SK-N-SH (cell line): Measurements from ENCODE around the gene OTOG. TPM values are rescaled to one million over a fixed set of nuclear protein-coding genes. Genes with fewer than 3 reads are reported as not detected.

Source experiments
- CTCF ChIA-PET: fragments of 300-600, 350-600 bp; formaldehyde crosslinking; extraction: SDS; loops from one replicate; lab custom pipeline; 2021; lab: Yijun Ruan, JAX
- POLR2A ChIA-PET: fragments of 350-600 bp; sonication (Branson Sonifier 250); formaldehyde crosslinking; extraction: SDS; loops from one replicate; lab custom pipeline; 2020; ENCODE audit warnings: antibody characterized with exemption, inconsistent platforms; lab: Yijun Ruan, JAX
- DNase-seq: peaks from one replicate; pipeline ENCODE4 v3.0.0; 2012
- H2AFZ ChIP-seq: fragments of 200-600 bp; sonication (generic); 2 replicates; pipeline ENCODE4 v1.8.1; 2016; ENCODE audit warnings: antibody characterized with exemption, mild to moderate bottlenecking, low read depth
- H3F3A ChIP-seq: fragments of 200-600 bp; sonication (generic); replicated peaks from 2 replicates; pipeline ENCODE3; 2016; ENCODE audit warnings: antibody characterized with exemption, mild to moderate bottlenecking; ENCODE audit not compliant: insufficient read depth
- H3K27ac ChIP-seq, 2 experiments: fragments of 200-500 bp in 1 of 2; fragments of 200-600 bp in 1 of 2; sonication (Bioruptor generic) in 1 of 2; sonication (generic), shearing (Covaris generic) in 1 of 2; 2 replicates each; pipeline versions ENCODE4 v1.5.1 to v1.6.1; 2014 to 2016; ENCODE audit warnings: low read depth in 2 of 2, inconsistent platforms in 1 of 2, low read length in 1 of 2, mild to moderate bottlenecking in 1 of 2, mixed read lengths in 1 of 2
- H3K27me3 ChIP-seq: fragments of 200-600 bp; sonication (generic), shearing (Covaris generic); 2 replicates; pipeline ENCODE4 v1.6.1; 2016; ENCODE audit warnings: mixed run types; ENCODE audit not compliant: insufficient read depth
- H3K36me3 ChIP-seq, 2 experiments: fragments of 200-500 bp in 1 of 2; fragments of 200-600 bp in 1 of 2; sonication (Bioruptor generic) in 1 of 2; sonication (generic) in 1 of 2; replicated peaks in 1 of 2; 2 replicates each; pipeline versions ENCODE3 to v1.5.1; 2014 to 2016; ENCODE audit warnings: low read length in 1 of 2, mild to moderate bottlenecking in 1 of 2; ENCODE audit not compliant: insufficient read depth in 2 of 2, control insufficient read depth in 1 of 2
- H3K4me1 ChIP-seq, 2 experiments: fragments of 200-500 bp in 1 of 2; fragments of 200-600 bp in 1 of 2; sonication (Bioruptor generic) in 1 of 2; sonication (generic), shearing (Covaris generic) in 1 of 2; 2 replicates each; pipeline versions ENCODE4 v1.5.1 to v1.6.1; 2014 to 2016; ENCODE audit warnings: low read depth in 1 of 2, low read length in 1 of 2, mixed run types in 1 of 2; ENCODE audit not compliant: insufficient read depth in 2 of 2, control insufficient read depth in 1 of 2
- H3K4me2 ChIP-seq: fragments of 200-600 bp; sonication (generic), shearing (Covaris generic); 2 replicates; pipeline ENCODE4 v1.6.1; 2017; ENCODE audit warnings: mixed run types
- H3K4me3 ChIP-seq, 2 experiments: fragments of 200-500 bp in 1 of 2; fragments of 200-600 bp in 1 of 2; sonication (Bioruptor generic) in 1 of 2; sonication (generic), shearing (Covaris generic) in 1 of 2; 2 replicates each; pipeline versions ENCODE4 v1.5.1 to v1.8.1; 2014 to 2016; ENCODE audit warnings: low read depth in 2 of 2, inconsistent platforms in 1 of 2, low read length in 1 of 2, mild to moderate bottlenecking in 1 of 2, mixed read lengths in 1 of 2, moderate library complexity in 1 of 2
- H3K79me2 ChIP-seq: fragments of 200-600 bp; sonication (generic); 2 replicates; pipeline ENCODE4 v1.8.1; 2017; ENCODE audit warnings: mild to moderate bottlenecking; ENCODE audit not compliant: insufficient read depth
- H3K9ac ChIP-seq: fragments of 200-600 bp; sonication (generic); 2 replicates; pipeline ENCODE4 v1.6.1; 2017; ENCODE audit warnings: mixed run types
- H3K9me2 ChIP-seq: fragments of 200-600 bp; sonication (generic); 2 replicates; pipeline ENCODE4 v1.6.1; 2017; ENCODE audit warnings: mixed run types
- H3K9me3 ChIP-seq: fragments of 200-600 bp; sonication (generic); 2 replicates; pipeline ENCODE4 v1.6.1; 2017; ENCODE audit warnings: mixed run types, mild to moderate bottlenecking, moderate library complexity
- H4K20me1 ChIP-seq: fragments of 200-600 bp; sonication (generic); 2 replicates; pipeline ENCODE4 v1.6.1; 2017; ENCODE audit warnings: mild to moderate bottlenecking, mixed run types; ENCODE audit not compliant: insufficient read depth
- ELF1 ChIP-seq: IDR thresholded peaks from 2 replicates; pipeline ENCODE4 v1.4.0; 2012
- EZH2phosphoT487 ChIP-seq: fragments of 200-600 bp; sonication (generic); IDR thresholded peaks from 2 replicates; pipeline ENCODE4 v1.6.1; 2017; ENCODE audit warnings: low read depth, mixed run types, mild to moderate bottlenecking, antibody characterized with exemption, moderate library complexity, borderline replicate concordance
- FOXJ3 ChIP-seq: sonication (generic); formaldehyde crosslinking; IDR thresholded peaks from 2 replicates; pipeline ENCODE4 v1.5.1; 2020; ENCODE audit warnings: mild to moderate bottlenecking, missing genetic modification reagents
- FOXM1 ChIP-seq: IDR thresholded peaks from 2 replicates; pipeline ENCODE4 v1.4.0; 2012; ENCODE audit warnings: low read depth, mild to moderate bottlenecking
- GATA2 ChIP-seq: sonication (generic); formaldehyde crosslinking; IDR thresholded peaks from 2 replicates; pipeline ENCODE4 v1.5.0; 2020; ENCODE audit warnings: mild to moderate bottlenecking, missing genetic modification reagents
- MEF2A ChIP-seq: IDR thresholded peaks from 2 replicates; pipeline ENCODE4 v1.4.0; 2012; ENCODE audit warnings: low read depth, borderline replicate concordance
- PBX3 ChIP-seq: IDR thresholded peaks from 2 replicates; pipeline ENCODE4; 2012
- RFX5 ChIP-seq: IDR thresholded peaks from 2 replicates; pipeline ENCODE4 v1.6.1; 2012; ENCODE audit warnings: mild to moderate bottlenecking, improper control_type of control experiment, low read length
- RXRA ChIP-seq: IDR thresholded peaks from 2 replicates; pipeline ENCODE4 v1.4.0; 2012; ENCODE audit warnings: low read depth, mild to moderate bottlenecking, borderline replicate concordance
- TCF12 ChIP-seq: IDR thresholded peaks from 2 replicates; pipeline ENCODE4 v1.4.0; 2012
- TEAD4 ChIP-seq: IDR thresholded peaks from 2 replicates; pipeline ENCODE4 v1.4.0; 2012; ENCODE audit warnings: mild to moderate bottlenecking, borderline replicate concordance; ENCODE audit not compliant: insufficient read depth
- YY1 ChIP-seq: IDR thresholded peaks from 2 replicates; pipeline ENCODE4 v1.4.0; 2012; ENCODE audit warnings: low read depth, mild to moderate bottlenecking
- WGBS: methylation state at CpG from one replicate; pipeline ENCODE4 v1.1.6; 2017; ENCODE audit warnings: low lambda C conversion rate; 5-methylcytosine and 5-hydroxymethylcytosine counted together
- polyA plus RNA-seq, 3 experiments: library from polyadenylated mRNA; depleted of rRNA; stranded (reverse); fragments of >200 nt; gene quantifications; 2 replicates each; pipeline ENCODE4 v1.2.3, GENCODE V29; 2012
- TF ChIP-seq, protein P1 (sequence below): fragments of 150-350 bp; IDR thresholded peaks from 2 replicates; pipeline ENCODE4 v1.6.1; 2016; ENCODE audit warnings: mild to moderate bottlenecking, low read depth, low read length
- TF ChIP-seq, protein P2 (sequence below): IDR thresholded peaks from 2 replicates; pipeline ENCODE4 v1.4.0; 2012; ENCODE audit warnings: low read depth, borderline replicate concordance
- TF ChIP-seq, protein P3 (sequence below): IDR thresholded peaks from 2 replicates; pipeline ENCODE4 v1.4.0; 2012; ENCODE audit warnings: low read depth, borderline replicate concordance

Gene OTOG
- polyA plus RNA-seq, 1 of the 3 experiments (the other 2 are of a cell fraction): not detected

GRCh38 chr11:17573526-17573925, 26.5 kb downstream of the OTOG start:
- TF ChIP-seq MEF2A (no peak), YY1 (no peak)
- TF ChIP-seq, protein P1, sequence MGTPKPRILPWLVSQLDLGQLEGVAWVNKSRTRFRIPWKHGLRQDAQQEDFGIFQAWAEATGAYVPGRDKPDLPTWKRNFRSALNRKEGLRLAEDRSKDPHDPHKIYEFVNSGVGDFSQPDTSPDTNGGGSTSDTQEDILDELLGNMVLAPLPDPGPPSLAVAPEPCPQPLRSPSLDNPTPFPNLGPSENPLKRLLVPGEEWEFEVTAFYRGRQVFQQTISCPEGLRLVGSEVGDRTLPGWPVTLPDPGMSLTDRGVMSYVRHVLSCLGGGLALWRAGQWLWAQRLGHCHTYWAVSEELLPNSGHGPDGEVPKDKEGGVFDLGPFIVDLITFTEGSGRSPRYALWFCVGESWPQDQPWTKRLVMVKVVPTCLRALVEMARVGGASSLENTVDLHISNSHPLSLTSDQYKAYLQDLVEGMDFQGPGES: no peak
- Histone ChIP-seq H3K79me2 (no peaks in the 10 kb centered on the region), H3K27me3 (no peaks in the 10 kb centered on the region), H3K27ac (no peak overlapping the region), H3K36me3 (no peaks in the 10 kb centered on the region), H3K4me2 (no peak overlapping the region), H3F3A (no peaks in the 10 kb centered on the region), H3K9me2 (no peaks in the 10 kb centered on the region), H3K4me1 (no peaks in the 10 kb centered on the region), H3K9ac (no peak overlapping the region), H2AFZ (no peak overlapping the region), H3K4me3 (no peak overlapping the region), H3K9me3 (no peaks in the 10 kb centered on the region), H4K20me1 (no peaks in the 10 kb centered on the region)
- WGBS: 47% methylated on average over 3 of the region's 3 CpGs
- ChIA-PET CTCF (interaction anchor here (1.2 kb wide), 1 partner anchor 9 kb away, joined by 6 read pairs; no protein-coding TSS in a partner anchor), POLR2A (no interaction called here)
- no peak for DNase-seq

GRCh38 chr11:17574141-17575091, 27.4 kb downstream of the OTOG start:
- Histone ChIP-seq H2AFZ (no peak overlapping the region), H3K4me3 (no peak overlapping the region), H3K36me3 (no peaks in the 10 kb centered on the region), H3K9me2 (no peaks in the 10 kb centered on the region), H4K20me1 (no peaks in the 10 kb centered on the region), H3F3A (no peaks in the 10 kb centered on the region), H3K9ac (no peak overlapping the region), H3K4me1 (no peaks in the 10 kb centered on the region), H3K4me2 (no peak overlapping the region), H3K9me3 (no peaks in the 10 kb centered on the region), H3K27me3 (no peaks in the 10 kb centered on the region), H3K79me2 (no peaks in the 10 kb centered on the region), H3K27ac (no peak overlapping the region)
- WGBS: 72% methylated on average over 4 of the region's 9 CpGs
- POLR2A ChIA-PET: no interaction called here
- CTCF ChIA-PET: interaction anchor here (0.9 to 1.2 kb wide), 2 partner anchors 8 to 46 kb away, joined by 3 to 6 read pairs; no protein-coding TSS in a partner anchor
- DNase-seq: no peak
- TF ChIP-seq RFX5: no peak
- TF ChIP-seq FOXJ3 (CRISPR knock-in tag): no peak
- TF ChIP-seq ELF1: no peak
- no peak for TF ChIP-seq RXRA
- no peak for TF ChIP-seq PBX3
- no peak for TF ChIP-seq TCF12
- no peak for TF ChIP-seq GATA2 (CRISPR knock-in tag)
- no peak for TF ChIP-seq FOXM1
- TF ChIP-seq, protein P2, sequence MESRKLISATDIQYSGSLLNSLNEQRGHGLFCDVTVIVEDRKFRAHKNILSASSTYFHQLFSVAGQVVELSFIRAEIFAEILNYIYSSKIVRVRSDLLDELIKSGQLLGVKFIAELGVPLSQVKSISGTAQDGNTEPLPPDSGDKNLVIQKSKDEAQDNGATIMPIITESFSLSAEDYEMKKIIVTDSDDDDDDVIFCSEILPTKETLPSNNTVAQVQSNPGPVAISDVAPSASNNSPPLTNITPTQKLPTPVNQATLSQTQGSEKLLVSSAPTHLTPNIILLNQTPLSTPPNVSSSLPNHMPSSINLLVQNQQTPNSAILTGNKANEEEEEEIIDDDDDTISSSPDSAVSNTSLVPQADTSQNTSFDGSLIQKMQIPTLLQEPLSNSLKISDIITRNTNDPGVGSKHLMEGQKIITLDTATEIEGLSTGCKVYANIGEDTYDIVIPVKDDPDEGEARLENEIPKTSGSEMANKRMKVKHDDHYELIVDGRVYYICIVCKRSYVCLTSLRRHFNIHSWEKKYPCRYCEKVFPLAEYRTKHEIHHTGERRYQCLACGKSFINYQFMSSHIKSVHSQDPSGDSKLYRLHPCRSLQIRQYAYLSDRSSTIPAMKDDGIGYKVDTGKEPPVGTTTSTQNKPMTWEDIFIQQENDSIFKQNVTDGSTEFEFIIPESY: no peak
- TF ChIP-seq, protein P1: no peak
- TF ChIP-seq, protein P3, sequence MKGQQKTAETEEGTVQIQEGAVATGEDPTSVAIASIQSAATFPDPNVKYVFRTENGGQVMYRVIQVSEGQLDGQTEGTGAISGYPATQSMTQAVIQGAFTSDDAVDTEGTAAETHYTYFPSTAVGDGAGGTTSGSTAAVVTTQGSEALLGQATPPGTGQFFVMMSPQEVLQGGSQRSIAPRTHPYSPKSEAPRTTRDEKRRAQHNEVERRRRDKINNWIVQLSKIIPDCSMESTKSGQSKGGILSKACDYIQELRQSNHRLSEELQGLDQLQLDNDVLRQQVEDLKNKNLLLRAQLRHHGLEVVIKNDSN: no peak
- TF ChIP-seq EZH2phosphoT487: no peak
- no peak for TF ChIP-seq YY1
- no peak for TF ChIP-seq TEAD4
